Aorta (tissue), 5 donors: Measurements from ENCODE around the gene BRD4. TPM values are rescaled to one million over a fixed set of nuclear protein-coding genes. Genes with fewer than 3 reads are reported as not detected.

Experiments
- ATAC-seq: fragments of 200-7000 bp; cut with Tn5 transposase; one replicate; pipeline ENCODE4 v1.9.1; 2022; ENCODE audit warnings: moderate library complexity; ENCODE audit not compliant: low FRiP score
- DNase-seq, 2 donors: peaks; one replicate each; pipeline ENCODE4 v3.0.0-alpha.2; 2020
- H3K27ac ChIP-seq, 2 donors: one replicate each; pipeline ENCODE4 v1.5.1; 2013; ENCODE audit warnings: low read length in 2 of 2, mild to moderate bottlenecking in 2 of 2, moderate library complexity in 2 of 2, control low read depth in 1 of 2, inconsistent platforms in 1 of 2, low read depth in 1 of 2
- H3K27me3 ChIP-seq, 2 donors: one replicate each; pipeline ENCODE4 v1.6.1; 2013; ENCODE audit warnings: control low read depth in 1 of 2, low read length in 1 of 2, mild to moderate bottlenecking in 1 of 2, moderate library complexity in 1 of 2; ENCODE audit not compliant: insufficient read depth in 2 of 2, control insufficient read depth in 1 of 2
- H3K36me3 ChIP-seq, 2 donors: one replicate each; pipeline ENCODE4 v1.6.1; 2013; ENCODE audit warnings: control low read depth in 1 of 2, low read length in 1 of 2, mild to moderate bottlenecking in 1 of 2; ENCODE audit not compliant: insufficient read depth in 2 of 2, control insufficient read depth in 1 of 2
- H3K4me1 ChIP-seq, 2 donors: one replicate each; pipeline ENCODE4 v1.6.1; 2013; ENCODE audit warnings: low read length in 2 of 2, control low read depth in 1 of 2, mild to moderate bottlenecking in 1 of 2, moderate library complexity in 1 of 2; ENCODE audit not compliant: insufficient read depth in 2 of 2, control insufficient read depth in 1 of 2
- H3K4me3 ChIP-seq, 2 donors: one replicate each; pipeline ENCODE4 v1.5.1; 2013; ENCODE audit warnings: low read length in 2 of 2, control low read depth in 1 of 2, mild to moderate bottlenecking in 1 of 2
- H3K9me3 ChIP-seq: one replicate; pipeline ENCODE4 v1.6.1; 2013; ENCODE audit warnings: mild to moderate bottlenecking, low read length; ENCODE audit not compliant: control insufficient read depth
- WGBS, 2 donors: extraction: QIAGEN DNeasy Blood & Tissue Kit; methylation state at CpG; one replicate each; pipeline ENCODE4 v1.1.7; 2013; 5-methylcytosine and 5-hydroxymethylcytosine counted together
- intact Hi-C, 2 donors: fragments of 100-400 bp; cut with DNase I; formaldehyde crosslinking; loops; one replicate each; pipeline versions ENCODE4 v1.14.2 to v1.15.0; 2022
- polyA plus RNA-seq, 2 donors: library from polyadenylated mRNA; stranded (reverse); fragments of 200-250 nt; gene quantifications; one replicate each; pipeline ENCODE4 v1.2.3, GENCODE V29; 2013
- total RNA-seq, 2 donors: library from RNA; stranded (reverse); fragmentation: NEBNext Ultra II Directional; extraction: Animal tissue kit (Norgen Biotek cat#: 25700); gene quantifications; one replicate each; pipeline ENCODE4 v1.2.1, GENCODE V29; 2021
- donor health status: healthy with polysubstance abuse.
- donor health status: Bipolar disorder and iron deficiency.
- donor health status: DM: no; HTN: no; CAD: no.
- donor health status: DM: no; HTN: no; CAD: no.
- donor health status: DM: yes; HTN: yes; CAD: no.

The BRD4 gene
- total and polyA plus RNA-seq, 4 donors, result 12.3 to 126 (median 86.6) TPM

- Histone ChIP-seq H3K4me3 (no peak overlapping the region), H3K27ac (no peak overlapping the region), H3K27me3 (no peaks in the 10 kb centered on the region), H3K9me3 (no peaks in the 10 kb centered on the region), H3K36me3 (no peaks in the 10 kb centered on the region), H3K4me1 (peaks cover 13 to 20% of the 10 kb centered on the region in 2 donors)
- DNase-seq (no peak), ATAC-seq (no peak)
- WGBS, 2 donors, result 43 to 48% methylated on average over 4 of the region's 4 CpGs
- intact Hi-C loops, result no loop called here
Measured at GRCh38 chr19:15286688-15287365, 45.5 kb downstream of the BRD4 start.

GRCh38 chr19:15285896-15286591 lies 46.3 kb downstream of the BRD4 start:
- intact Hi-C loops, result no loop called here
- ATAC-seq (no peak), DNase-seq (peak in 1 of 2 donors; percentile 31)
- H3K4me1 ChIP-seq, result peaks cover 13 to 20% of the 10 kb centered on the region in 2 donors
- no peak overlapping the region for H3K27ac ChIP-seq
- WGBS, 2 donors, result 64 to 68% methylated on average over 11 of the region's 11 CpGs
- no peak overlapping the region for H3K4me3 ChIP-seq
- no peaks in the 10 kb centered on the region for H3K36me3 ChIP-seq
- H3K27me3 ChIP-seq, result no peaks in the 10 kb centered on the region
- no peaks in the 10 kb centered on the region for H3K9me3 ChIP-seq

DNA sequence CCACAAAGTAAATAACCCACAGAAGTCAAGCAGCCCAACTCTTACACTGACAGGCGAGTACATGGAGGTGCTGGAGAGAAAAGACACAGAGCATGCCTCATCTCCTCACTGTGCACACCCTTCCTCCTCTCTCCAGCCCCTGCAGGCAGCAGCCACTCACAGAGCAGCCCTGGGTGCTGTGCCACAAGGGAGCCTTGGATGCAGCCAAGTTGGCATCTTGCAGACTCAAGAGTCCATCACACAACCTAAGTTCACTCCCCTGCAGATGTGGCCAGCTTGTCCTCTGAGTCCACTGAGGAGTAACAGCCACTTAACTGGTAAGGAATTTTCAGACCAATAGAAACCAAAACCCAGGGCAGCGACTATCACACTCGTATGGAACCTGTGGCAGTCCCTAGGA lies 47.4 kb downstream of the BRD4 start:
- intact Hi-C loops, result loop anchor here (5.0 kb wide), 1 partner anchor 37 kb away; no protein-coding TSS in a partner anchor
- H3K4me1 ChIP-seq, result peaks cover 13 to 25% of the 10 kb centered on the region in 2 donors
- no peak for DNase-seq
- H3K27me3 ChIP-seq, result no peaks in the 10 kb centered on the region
- no peak for ATAC-seq
- no peak overlapping the region for H3K27ac ChIP-seq
- 43 to 54% methylated on average over 3 of the region's 3 CpGs for WGBS, 2 donors
- H3K4me3 ChIP-seq, result no peak overlapping the region
- no peaks in the 10 kb centered on the region for H3K36me3 ChIP-seq
- no peaks in the 10 kb centered on the region for H3K9me3 ChIP-seq

DNA sequence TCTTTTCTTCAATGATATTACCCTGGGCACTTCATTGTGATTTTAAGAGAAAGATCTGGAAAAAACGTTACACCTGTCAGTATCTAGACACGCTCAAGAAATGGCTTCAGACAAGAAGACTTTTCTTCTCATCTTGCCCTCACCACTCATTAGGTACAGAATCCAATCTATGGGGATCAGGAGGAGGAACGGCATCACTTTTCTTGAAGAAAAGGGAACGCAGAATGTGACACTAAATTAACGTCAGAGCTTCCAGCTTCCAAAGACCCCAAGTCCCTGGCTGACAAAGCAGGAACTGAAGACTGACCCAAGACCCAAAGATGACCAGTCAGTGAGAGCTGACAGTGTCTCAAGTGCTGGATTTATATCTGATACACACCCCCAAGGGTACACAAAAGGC lies 48.2 kb downstream of the BRD4 start:
- Histone ChIP-seq H3K36me3 (no peaks in the 10 kb centered on the region), H3K4me3 (no peak overlapping the region), H3K9me3 (no peaks in the 10 kb centered on the region), H3K27ac (no peak overlapping the region), H3K27me3 (no peaks in the 10 kb centered on the region), H3K4me1 (peaks cover 13 to 25% of the 10 kb centered on the region in 2 donors)
- intact Hi-C loops, result loop anchor here (5.0 kb wide), 1 partner anchor 38 kb away; no protein-coding TSS in a partner anchor
- DNase-seq (no peak), ATAC-seq (no peak)
- 84% methylated on average over 5 of the region's 5 CpGs for WGBS, 2 donors

- Histone ChIP-seq H3K36me3 (no peaks in the 10 kb centered on the region), H3K4me3 (no peak overlapping the region), H3K27me3 (no peaks in the 10 kb centered on the region), H3K4me1 (peaks cover 13 to 25% of the 10 kb centered on the region in 2 donors), H3K9me3 (no peaks in the 10 kb centered on the region), H3K27ac (peak overlapping the region in 1 of 2 donors; percentile 81)
- DNase-seq (peak in 1 of 2 donors; percentile 85), ATAC-seq (peak; percentile 3)
- intact Hi-C loops, result loop anchor here (5.0 kb wide), 1 partner anchor 39 kb away; no protein-coding TSS in a partner anchor
- WGBS, 2 donors, result 30 to 38% methylated on average over 10 of the region's 10 CpGs
Measured at GRCh38 chr19:15283141-15283883, 49.0 kb downstream of the BRD4 start.

GRCh38 chr19:15282311-15282705 lies 50.0 kb downstream of the BRD4 start:
- no peak overlapping the region for H3K4me3 ChIP-seq
- 59 to 62% methylated on average over 1 of the region's 1 CpG for WGBS, 2 donors
- H3K36me3 ChIP-seq, result no peaks in the 10 kb centered on the region
- no peak for DNase-seq
- no peak for ATAC-seq
- intact Hi-C loops, result loop anchor here (5.0 kb wide), 1 partner anchor 40 kb away; no protein-coding TSS in a partner anchor
- H3K4me1 ChIP-seq, result peaks cover 10 to 25% of the 10 kb centered on the region in 2 donors
- no peaks in the 10 kb centered on the region for H3K9me3 ChIP-seq
- no peaks in the 10 kb centered on the region for H3K27me3 ChIP-seq
- no peak overlapping the region for H3K27ac ChIP-seq

- H3K9me3 ChIP-seq, result no peaks in the 10 kb centered on the region
- peak overlapping the region in 1 of 2 donors; percentile 75 for H3K27ac ChIP-seq
- intact Hi-C loops, result loop anchor here (5.0 kb wide), 1 partner anchor 41 kb away; no protein-coding TSS in a partner anchor
- peak; percentile 86 for ATAC-seq
- WGBS, 2 donors, result 6 to 9% methylated on average over 12 of the region's 12 CpGs
- H3K4me1 ChIP-seq, result peaks cover 8 to 22% of the 10 kb centered on the region in 2 donors
- no peaks in the 10 kb centered on the region for H3K36me3 ChIP-seq
- H3K27me3 ChIP-seq, result no peaks in the 10 kb centered on the region
- no peak overlapping the region for H3K4me3 ChIP-seq
- peak; percentile 89 to 91 for DNase-seq
Measured at GRCh38 chr19:15280915-15281683, 51.2 kb downstream of the BRD4 start.
